ENCODE data around the gene PGM5.
"Not testable (repeated sequence)": the region's sequence is repeated elsewhere in the genome, so short reads cannot be mapped to it uniquely, and the experiment has no call there.

DNA sequence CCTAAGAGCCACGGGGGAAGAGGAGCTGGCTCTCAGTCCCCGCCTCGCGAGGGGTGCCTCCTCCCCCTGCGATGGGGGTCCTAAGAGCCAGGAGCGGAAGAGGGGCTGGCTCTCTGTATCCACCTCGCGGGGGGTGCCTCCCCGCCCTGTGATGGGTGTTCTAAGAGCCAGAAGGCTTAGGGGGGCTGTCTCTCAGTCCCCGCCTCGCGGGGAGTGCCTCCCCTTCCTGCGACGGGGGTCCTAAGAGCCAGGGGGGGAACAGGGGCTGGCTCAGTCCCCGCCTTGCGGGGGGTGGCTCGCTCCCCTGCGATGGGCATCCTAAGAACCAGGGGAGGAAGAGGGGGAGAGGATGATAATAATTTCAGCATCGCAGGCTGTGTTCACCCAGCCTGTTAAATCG is 31.9 kb upstream of the PGM5 start:
- TF ChIP-seq POLR2AphosphoS5, POLR2A, TAF1 (IDR thresholded peaks at IDR 0.05; ENCODE audit: low read depth, low read length): not testable (repeated sequence)
